Right lobe of liver (tissue), 6 donors: ENCODE results near the gene CEP164. TPM values are rescaled to one million over a fixed set of nuclear protein-coding genes. Genes with fewer than 3 reads are reported as not detected.

ENCODE experiments used
- ATAC-seq, 4 donors: fragments of 200-7000 bp; cut with Tn5 transposase; one replicate each; pipeline ENCODE4 v1.9.1; 2020; ENCODE audit warnings: mild to moderate bottlenecking in 4 of 4, moderate library complexity in 4 of 4
- DNase-seq, 3 donors: peaks; one replicate each; pipeline ENCODE4 v3.0.0-alpha.2; 2020
- H3K27ac ChIP-seq, 3 donors: fragments of 200-600 bp; one replicate each; pipeline ENCODE4 v1.8.0; 2022
- H3K27me3 ChIP-seq, 2 donors: fragments of 200-600 bp; one replicate each; pipeline ENCODE4 v1.8.0; 2022
- H3K36me3 ChIP-seq, 4 donors: fragments of 200-600 bp; sonication (generic) in 1 of 4; one replicate each; pipeline versions ENCODE4 v1.5.1 to v1.8.0; 2017 to 2022; ENCODE audit warnings: control low read depth in 1 of 4
- H3K4me1 ChIP-seq, 4 donors: fragments of 200-600 bp; sonication (generic) in 1 of 4; one replicate each; pipeline versions ENCODE4 v1.5.1 to v1.8.0; 2017 to 2022; ENCODE audit warnings: control low read depth in 1 of 4
- H3K4me3 ChIP-seq, 3 donors: fragments of 200-600 bp; one replicate each; pipeline ENCODE4 v1.8.0; 2022
- H3K9me3 ChIP-seq, 4 donors: fragments of 200-600 bp; sonication (generic) in 1 of 4; one replicate each; pipeline versions ENCODE4 v1.5.1 to v1.8.0; 2017 to 2022; ENCODE audit warnings: control low read depth in 1 of 4
- POLR2A ChIP-seq: fragments of 450-650 bp; IDR thresholded peaks from one replicate; pipeline ENCODE4 v1.6.1; 2017; ENCODE audit warnings: antibody characterized with exemption, mild to moderate bottlenecking
- WGBS: methylation state at CpG from one replicate; pipeline ENCODE4 v1.1.6; 2018; ENCODE audit warnings: low coverage, low lambda C conversion rate; ENCODE audit not compliant: insufficient coverage; ENCODE audit errors: missing lambda C conversion rate; 5-methylcytosine and 5-hydroxymethylcytosine counted together
- intact Hi-C, 2 donors: fragments of 100-400 bp; cut with DNase I; formaldehyde crosslinking; loops; one replicate each; pipeline versions ENCODE4 v1.11.2 to v1.14.1; 2022
- total RNA-seq, 6 experiments: library from RNA; depleted of rRNA in 2 of 6; stranded (reverse); fragments of >200 nt in 2 of 6; fragmentation: NEBNext Ultra II Directional in 3 of 6; extraction: Animal tissue kit (Norgen Biotek cat#: 25700) in 3 of 6; gene quantifications; one replicate each; pipeline versions ENCODE4 v1.1.0 to v1.2.4, GENCODE V29; 2016 to 2023
- TF ChIP-seq, protein P1 (sequence below), 4 donors: fragments of 200-600 bp in 3 of 4; fragments of 450-650 bp in 1 of 4; IDR thresholded peaks; one replicate each; pipeline versions ENCODE4 v1.5.1 to v1.8.0; 2016 to 2022; ENCODE audit warnings: antibody characterized with exemption in 4 of 4, mild to moderate bottlenecking in 2 of 4
- donor health status: DM: no; HTN: yes; CAD: no.
- donor health status: DM: no; HTN: no; CAD: no.
- donor health status: DM: no; HTN: no; CAD: no.
- donor health status: DM: no; HTN: yes; CAD: no.
- donor health status: DM: no; HTN: yes; CAD: no.

The CEP164 gene
- total RNA-seq, 6 experiments from 2014 or later: 7.2 to 11.2 (median 8.6) TPM

DNA sequence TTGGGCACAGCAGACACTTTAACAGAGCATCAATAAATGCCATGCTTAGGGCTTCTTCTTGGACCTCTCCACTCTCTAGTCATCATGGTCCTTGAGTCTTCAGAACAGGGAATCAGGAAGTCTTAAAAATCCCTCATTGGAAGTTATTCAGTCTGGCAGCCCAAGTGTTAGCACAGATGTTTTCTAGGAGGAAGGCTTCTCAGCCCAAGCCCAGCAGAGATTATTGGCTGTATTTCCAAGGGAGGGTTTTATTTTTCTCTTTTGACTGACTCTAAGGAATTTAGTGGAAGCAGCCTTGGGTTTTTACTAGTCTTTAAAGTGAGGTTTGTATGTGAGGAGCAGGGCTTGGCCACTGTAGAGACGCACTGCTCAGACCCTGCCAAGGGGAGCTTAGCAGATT, 41.9 kb downstream of the CEP164 start:
- no peak for ATAC-seq
- H3K36me3 ChIP-seq: peaks cover 0 to 18% (median 6%) of the 10 kb centered on the region in 4 donors
- TF ChIP-seq POLR2A: no peak
- TF ChIP-seq, protein P1, sequence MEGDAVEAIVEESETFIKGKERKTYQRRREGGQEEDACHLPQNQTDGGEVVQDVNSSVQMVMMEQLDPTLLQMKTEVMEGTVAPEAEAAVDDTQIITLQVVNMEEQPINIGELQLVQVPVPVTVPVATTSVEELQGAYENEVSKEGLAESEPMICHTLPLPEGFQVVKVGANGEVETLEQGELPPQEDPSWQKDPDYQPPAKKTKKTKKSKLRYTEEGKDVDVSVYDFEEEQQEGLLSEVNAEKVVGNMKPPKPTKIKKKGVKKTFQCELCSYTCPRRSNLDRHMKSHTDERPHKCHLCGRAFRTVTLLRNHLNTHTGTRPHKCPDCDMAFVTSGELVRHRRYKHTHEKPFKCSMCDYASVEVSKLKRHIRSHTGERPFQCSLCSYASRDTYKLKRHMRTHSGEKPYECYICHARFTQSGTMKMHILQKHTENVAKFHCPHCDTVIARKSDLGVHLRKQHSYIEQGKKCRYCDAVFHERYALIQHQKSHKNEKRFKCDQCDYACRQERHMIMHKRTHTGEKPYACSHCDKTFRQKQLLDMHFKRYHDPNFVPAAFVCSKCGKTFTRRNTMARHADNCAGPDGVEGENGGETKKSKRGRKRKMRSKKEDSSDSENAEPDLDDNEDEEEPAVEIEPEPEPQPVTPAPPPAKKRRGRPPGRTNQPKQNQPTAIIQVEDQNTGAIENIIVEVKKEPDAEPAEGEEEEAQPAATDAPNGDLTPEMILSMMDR (IDR thresholded peaks at IDR 0.05): no peak

DNA sequence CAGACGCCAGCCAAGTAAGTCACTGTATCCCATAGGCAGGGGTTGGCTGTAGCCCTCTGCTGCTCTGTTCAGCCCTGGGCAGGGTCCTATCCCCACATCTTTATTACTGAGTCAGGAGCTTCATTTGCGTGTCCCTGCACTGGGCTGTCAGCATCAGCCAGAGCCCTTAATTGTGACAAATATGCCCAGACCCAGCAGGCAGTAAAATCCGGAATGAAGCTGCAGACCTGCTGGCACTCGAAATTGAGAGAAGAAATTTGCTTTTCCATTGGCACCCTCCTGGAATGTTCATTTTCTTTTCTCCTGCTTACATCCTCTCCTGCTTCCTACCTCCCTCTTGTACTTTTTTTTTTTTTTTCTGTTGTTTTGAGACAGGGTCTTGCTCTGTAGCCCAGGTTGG, 43.8 kb downstream of the CEP164 start:
- WGBS: 67% methylated on average over 1 of the region's 4 CpGs
- intact Hi-C loops: no loop called here
- ATAC-seq (no peak), DNase-seq (no peak)
- Histone ChIP-seq H3K9me3 (no peaks in the 10 kb centered on the region), H3K27ac (no peak overlapping the region), H3K27me3 (no peaks in the 10 kb centered on the region), H3K4me3 (no peak overlapping the region), H3K4me1 (no peaks in the 10 kb centered on the region), H3K36me3 (peaks cover 0 to 18% (median 6%) of the 10 kb centered on the region in 4 donors)
- no peak for TF ChIP-seq POLR2A
- TF ChIP-seq, protein P1 (IDR thresholded peaks at IDR 0.05): no peak

More for the DNA sequence above, 41.9 kb downstream of the CEP164 start:
- H3K27me3 ChIP-seq: no peaks in the 10 kb centered on the region
- no peaks in the 10 kb centered on the region for H3K9me3 ChIP-seq
- no peak overlapping the region for H3K4me3 ChIP-seq
- no peaks in the 10 kb centered on the region for H3K4me1 ChIP-seq
- no peak for DNase-seq
- 100% methylated on average over 1 of the region's 1 CpG for WGBS
- intact Hi-C loops: no loop called here
- no peak overlapping the region for H3K27ac ChIP-seq

DNA sequence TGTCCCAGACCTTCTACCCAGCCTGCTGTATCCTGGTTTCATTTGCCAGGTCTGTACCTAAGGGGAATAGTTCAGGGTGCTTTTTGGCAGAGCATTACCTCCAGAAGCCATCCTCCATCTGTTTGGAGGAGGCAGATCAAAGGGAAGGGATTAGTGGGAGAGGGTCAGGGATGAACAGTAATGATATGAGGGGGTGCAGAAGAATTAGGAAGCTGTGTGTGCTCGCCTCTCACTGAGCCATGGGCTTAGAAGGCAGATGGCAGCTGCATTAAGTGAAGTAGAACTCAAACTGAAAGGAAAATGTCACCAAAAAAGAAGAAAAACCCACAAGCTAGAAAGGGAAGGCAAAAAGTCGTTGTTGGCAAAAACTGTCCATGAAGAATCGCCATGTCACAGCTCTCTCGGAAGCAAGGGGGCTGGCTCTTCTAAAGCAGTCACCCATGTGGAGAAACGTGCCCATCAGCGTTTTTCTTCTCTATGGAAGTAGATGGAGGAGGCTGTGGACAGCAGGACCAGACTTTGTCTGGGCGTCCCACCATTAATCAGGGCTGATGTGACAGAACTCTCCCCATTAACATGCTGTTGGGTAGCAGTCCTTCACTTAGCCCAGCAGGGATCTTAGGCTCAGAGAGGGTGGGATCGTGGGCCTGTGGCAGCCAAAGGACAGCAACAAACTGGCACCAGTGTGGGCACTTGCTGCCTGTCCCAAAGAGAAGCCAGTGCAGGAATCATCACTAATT, 46.8 kb downstream of the CEP164 start:
- ATAC-seq (no peak), DNase-seq (no peak)
- intact Hi-C loops: no loop called here
- H3K9me3 ChIP-seq: no peaks in the 10 kb centered on the region
- no peak overlapping the region for H3K27ac ChIP-seq
- H3K4me1 ChIP-seq: no peaks in the 10 kb centered on the region
- H3K36me3 ChIP-seq: peaks cover 0 to 20% (median 6%) of the 10 kb centered on the region in 4 donors
- no peak for TF ChIP-seq POLR2A
- TF ChIP-seq, protein P1 (IDR thresholded peaks at IDR 0.05): no peak
- no peak overlapping the region for H3K4me3 ChIP-seq
- no peaks in the 10 kb centered on the region for H3K27me3 ChIP-seq
- 95% methylated on average over 7 of the region's 8 CpGs for WGBS

DNA sequence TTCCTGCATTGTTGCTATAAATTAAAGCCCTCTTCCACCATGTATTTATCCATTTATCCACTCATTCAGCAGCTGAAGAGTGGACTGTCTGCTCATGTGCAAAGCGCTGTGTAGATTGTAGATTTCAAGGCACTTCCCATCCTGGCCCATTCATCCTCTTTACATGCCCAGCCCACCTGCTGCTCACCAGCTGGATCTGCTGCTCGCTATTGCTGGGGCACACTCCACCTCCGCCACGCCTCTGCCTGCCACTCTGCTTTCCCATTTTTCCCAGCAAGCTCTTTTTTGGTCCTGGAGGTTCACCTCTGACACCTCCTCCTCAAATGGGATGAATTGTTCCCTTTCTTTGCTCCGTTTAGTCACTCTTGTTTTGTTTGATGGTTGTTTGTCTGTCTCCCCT, 48.3 kb downstream of the CEP164 start:
- peaks cover 0 to 29% (median 6%) of the 10 kb centered on the region in 4 donors for H3K36me3 ChIP-seq
- no peaks in the 10 kb centered on the region for H3K9me3 ChIP-seq
- no peaks in the 10 kb centered on the region for H3K4me1 ChIP-seq
- TF ChIP-seq, protein P1 (IDR thresholded peaks at IDR 0.05): no peak
- TF ChIP-seq POLR2A: no peak
- H3K27ac ChIP-seq: no peak overlapping the region
- ATAC-seq: no peak
- WGBS: 97% methylated on average over 5 of the region's 5 CpGs
- H3K4me3 ChIP-seq: no peak overlapping the region
- DNase-seq: no peak
- no peaks in the 10 kb centered on the region for H3K27me3 ChIP-seq
- intact Hi-C loops: no loop called here
